ENCODE measurements around the gene SUN2.

The SUN2 gene

GRCh38 chr22:38705235-38706100 lies 50.3 kb downstream of the SUN2 start, which contains the start of gene GTPBP1:
GTPBP1 (plus strand) TSS chr22:38705944; CDS start chr22:38705956, 12 bp downstream.
- no peak for TF ChIP-seq CTCF (conservative IDR thresholded peaks at IDR 0.05; ENCODE audit: low read depth, low read length)
- peak; percentile 100 for DNase-seq (ENCODE audit: low read depth)
- peak within 1 kb of the TSS; percentile 70 for H3K4me3 ChIP-seq (ENCODE audit: low read length)

DNA sequence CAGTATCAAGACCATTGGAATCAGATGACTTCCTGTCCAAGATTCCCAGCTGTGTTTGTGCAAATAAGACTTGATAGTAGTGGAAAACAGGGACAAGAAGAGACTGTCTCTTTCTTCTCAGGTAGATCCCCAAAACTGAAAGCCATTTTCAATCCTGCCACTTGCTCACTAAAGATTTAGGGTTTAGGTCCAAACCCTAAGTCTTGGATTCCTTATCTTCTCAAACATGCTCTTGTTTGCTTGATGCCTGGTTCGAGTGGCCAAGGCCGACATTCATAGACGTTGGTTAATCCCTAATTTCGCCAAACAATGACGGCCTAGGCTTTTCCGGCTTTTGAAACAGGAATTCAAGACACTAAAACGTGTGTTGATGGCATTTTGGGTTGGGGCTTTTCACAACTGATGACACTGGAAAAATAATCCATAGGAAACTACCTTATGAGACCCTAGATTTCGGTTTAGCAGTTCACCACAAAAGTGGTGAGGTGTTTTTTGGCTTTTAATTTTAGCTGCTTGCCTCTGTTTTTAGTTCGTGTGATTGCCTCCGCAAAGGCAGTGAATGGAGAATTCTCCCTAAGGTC lies 51.1 kb downstream of the SUN2 start:
- no peak for TF ChIP-seq CTCF (conservative IDR thresholded peaks at IDR 0.05; ENCODE audit: low read depth, low read length)
- peak overlapping the region; percentile 49 for H3K4me3 ChIP-seq (ENCODE audit: low read length)
- no peak for DNase-seq (ENCODE audit: low read depth)

GRCh38 chr22:38700789-38701628 lies 54.8 kb downstream of the SUN2 start, which contains the start of gene JOSD1:
JOSD1 (minus strand) TSS chr22:38700943; CDS start chr22:38699987, 956 bp downstream.
- H3K4me3 ChIP-seq (ENCODE audit: low read length), result peak within 1 kb of the TSS; percentile 67
- no peak for TF ChIP-seq CTCF (conservative IDR thresholded peaks at IDR 0.05; ENCODE audit: low read depth, low read length)
- peak; percentile 76 for DNase-seq (ENCODE audit: low read depth)

DNA sequence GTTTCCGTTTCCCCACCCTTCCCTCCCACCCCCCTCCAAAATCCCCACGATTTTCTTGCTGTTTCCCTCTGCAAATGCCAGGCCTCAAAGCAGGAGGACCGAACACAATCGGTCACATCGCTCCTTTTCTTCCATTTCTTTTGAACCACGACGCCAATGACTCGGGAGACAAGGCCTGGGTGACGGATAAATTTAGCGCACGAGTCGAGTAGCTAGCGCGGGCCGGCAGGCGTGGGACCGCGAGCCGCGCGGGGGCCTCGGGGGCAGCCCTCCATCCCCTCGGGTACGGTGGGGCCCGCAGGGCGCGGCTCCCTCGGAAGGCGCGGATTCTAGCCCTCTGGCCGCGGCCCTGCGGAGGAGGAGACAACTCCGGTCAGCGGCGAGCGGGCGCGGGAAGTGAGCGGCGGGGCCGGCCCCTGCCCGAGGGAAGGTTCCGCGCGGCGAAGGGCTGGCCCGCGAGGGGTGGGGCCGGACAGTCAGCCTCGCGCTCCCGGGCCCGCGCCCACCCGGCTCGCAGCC lies 55.5 kb downstream of the SUN2 start:
- no peak for DNase-seq (ENCODE audit: low read depth)
- peak overlapping the region; percentile 67 for H3K4me3 ChIP-seq (ENCODE audit: low read length)
- TF ChIP-seq CTCF (conservative IDR thresholded peaks at IDR 0.05; ENCODE audit: low read depth, low read length), result no peak

DNA sequence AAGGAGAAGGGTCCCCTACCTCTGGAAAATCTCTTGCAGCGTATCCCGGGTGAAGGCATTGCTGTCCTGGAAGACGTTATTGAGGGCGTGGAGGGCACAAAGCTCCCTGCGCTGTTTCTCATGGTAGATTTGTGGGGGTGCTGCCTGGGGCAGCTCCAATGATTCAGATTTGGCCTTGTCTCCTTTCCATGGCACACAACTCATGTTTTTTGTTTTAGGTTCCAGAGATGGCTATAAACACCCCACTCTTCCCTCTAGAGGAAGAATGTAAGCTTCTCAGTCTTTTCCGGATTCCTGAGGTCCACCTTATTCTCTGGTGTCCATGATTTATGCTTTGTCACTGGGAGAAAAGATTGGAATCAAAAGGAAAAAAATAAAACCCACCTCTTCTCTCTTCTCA lies 56.0 kb downstream of the SUN2 start:
- TF ChIP-seq CTCF (conservative IDR thresholded peaks at IDR 0.05; ENCODE audit: low read depth, low read length), result no peak
- peak overlapping the region; percentile 67 for H3K4me3 ChIP-seq (ENCODE audit: low read length)
- no peak for DNase-seq (ENCODE audit: low read depth)

DNA sequence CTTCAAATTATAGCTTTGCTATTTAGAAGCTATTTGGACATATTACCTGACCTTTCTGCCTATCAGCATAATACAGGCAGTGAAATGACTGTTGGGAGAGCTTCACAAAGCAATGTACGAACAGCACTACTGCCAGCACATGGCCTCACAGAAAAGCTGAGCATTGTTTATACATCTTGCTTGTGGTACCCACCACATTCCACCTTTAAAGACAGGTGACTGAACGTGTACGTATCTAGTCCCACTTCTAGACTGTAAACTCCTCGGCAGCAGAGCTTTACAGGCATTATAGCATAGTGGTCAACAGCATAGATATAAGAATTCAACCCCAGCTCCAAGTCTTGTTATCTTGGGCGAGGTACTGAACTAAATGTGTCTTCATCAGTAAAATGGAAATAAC lies 56.7 kb downstream of the SUN2 start:
- TF ChIP-seq CTCF (conservative IDR thresholded peaks at IDR 0.05; ENCODE audit: low read depth, low read length), result no peak
- no peak for DNase-seq (ENCODE audit: low read depth)
- H3K4me3 ChIP-seq (ENCODE audit: low read length), result peak overlapping the region; percentile 67

Measured in retinal pigment epithelial cell (primary cell).